HUES6 (cell line): ENCODE measurements around the gene RRM2.
"Not testable (repeated sequence)": the region's sequence is repeated elsewhere in the genome, so short reads cannot be mapped to it uniquely, and the experiment has no call there.

Experiments
- H3K27ac ChIP-seq: 2 replicates; pipeline ENCODE4 v1.7.0; 2013; ENCODE audit warnings: low read depth, mild to moderate bottlenecking, low read length, inconsistent platforms
- H3K27me3 ChIP-seq: 2 replicates; pipeline ENCODE4 v1.6.1; 2013; ENCODE audit warnings: low read length; ENCODE audit not compliant: control insufficient read depth, insufficient read depth
- H3K36me3 ChIP-seq: 2 replicates; pipeline ENCODE4 v1.6.1; 2013; ENCODE audit warnings: low read length; ENCODE audit not compliant: control insufficient read depth, insufficient read depth
- H3K4me1 ChIP-seq: 2 replicates; pipeline ENCODE4 v1.6.1; 2013; ENCODE audit warnings: low read length; ENCODE audit not compliant: control insufficient read depth, insufficient read depth
- H3K4me3 ChIP-seq: 2 replicates; pipeline ENCODE4 v1.5.1; 2013; ENCODE audit warnings: low read depth, low read length
- H3K9ac ChIP-seq: one replicate; pipeline ENCODE4 v1.6.1; 2013; ENCODE audit warnings: mild to moderate bottlenecking, low read length
- H3K9me3 ChIP-seq: 2 replicates; pipeline ENCODE4 v1.6.1; 2013; ENCODE audit warnings: low read depth, low read length; ENCODE audit not compliant: control insufficient read depth, insufficient read depth

RRM2 gene

GRCh38 chr2:10145519-10146357, 23.2 kb downstream of the RRM2 start:
- Histone ChIP-seq H3K4me1 (no peaks in the 10 kb centered on the region), H3K9me3 (no peaks in the 10 kb centered on the region), H3K4me3 (no peak overlapping the region), H3K36me3 (peaks cover 47% of the 10 kb centered on the region), H3K9ac (no peak overlapping the region), H3K27me3 (no peaks in the 10 kb centered on the region), H3K27ac (no peak overlapping the region)

GRCh38 chr2:10146366-10147005, 23.9 kb downstream of the RRM2 start:
- H3K27me3 ChIP-seq = no peaks in the 10 kb centered on the region
- H3K9me3 ChIP-seq = no peaks in the 10 kb centered on the region
- peaks cover 48% of the 10 kb centered on the region for H3K36me3 ChIP-seq
- H3K27ac ChIP-seq = no peak overlapping the region
- H3K9ac ChIP-seq = no peak overlapping the region
- no peak overlapping the region for H3K4me3 ChIP-seq
- H3K4me1 ChIP-seq = no peaks in the 10 kb centered on the region

- not testable (repeated sequence) for H3K4me1 ChIP-seq, H3K9me3 ChIP-seq, H3K27me3 ChIP-seq, H3K9ac ChIP-seq, H3K27ac ChIP-seq, H3K4me3 ChIP-seq
- H3K36me3 ChIP-seq = peaks cover 47% of the 10 kb centered on the region
Observed at GRCh38 chr2:10147050-10147660, 24.6 kb downstream of the RRM2 start.

GRCh38 chr2:10148268-10148667, 25.7 kb downstream of the RRM2 start:
- H3K9me3 ChIP-seq = no peaks in the 10 kb centered on the region
- no peak overlapping the region for H3K27ac ChIP-seq
- H3K27me3 ChIP-seq = no peaks in the 10 kb centered on the region
- H3K9ac ChIP-seq = no peak overlapping the region
- no peaks in the 10 kb centered on the region for H3K4me1 ChIP-seq
- no peak overlapping the region for H3K4me3 ChIP-seq
- peaks cover 40% of the 10 kb centered on the region for H3K36me3 ChIP-seq

- H3K4me3 ChIP-seq = no peak overlapping the region
- H3K4me1 ChIP-seq = no peaks in the 10 kb centered on the region
- H3K9me3 ChIP-seq = no peaks in the 10 kb centered on the region
- H3K27me3 ChIP-seq = no peaks in the 10 kb centered on the region
- no peak overlapping the region for H3K9ac ChIP-seq
- no peak overlapping the region for H3K27ac ChIP-seq
- peaks cover 35% of the 10 kb centered on the region for H3K36me3 ChIP-seq
Observed at GRCh38 chr2:10149635-10150034, 27.1 kb downstream of the RRM2 start.

GRCh38 chr2:10150436-10150835, 27.9 kb downstream of the RRM2 start:
- Histone ChIP-seq H3K27ac (no peak overlapping the region), H3K4me3 (no peak overlapping the region), H3K9me3 (no peaks in the 10 kb centered on the region), H3K9ac (no peak overlapping the region), H3K36me3 (peaks cover 32% of the 10 kb centered on the region), H3K27me3 (no peaks in the 10 kb centered on the region), H3K4me1 (no peaks in the 10 kb centered on the region)

GRCh38 chr2:10151462-10151861, 28.9 kb downstream of the RRM2 start:
- H3K9ac ChIP-seq = no peak overlapping the region
- no peak overlapping the region for H3K27ac ChIP-seq
- no peaks in the 10 kb centered on the region for H3K27me3 ChIP-seq
- H3K9me3 ChIP-seq = no peaks in the 10 kb centered on the region
- no peak overlapping the region for H3K4me3 ChIP-seq
- no peaks in the 10 kb centered on the region for H3K4me1 ChIP-seq
- peaks cover 31% of the 10 kb centered on the region for H3K36me3 ChIP-seq

GRCh38 chr2:10157293-10157692, 34.8 kb downstream of the RRM2 start:
- Histone ChIP-seq H3K4me3 (no peak overlapping the region), H3K4me1 (no peaks in the 10 kb centered on the region; the same call in 1 of the 2 replicates), H3K9ac (no peak overlapping the region), H3K36me3 (peaks cover 24% of the 10 kb centered on the region; the same call in 1 of the 2 replicates), H3K27ac (no peak overlapping the region), H3K9me3 (no peaks in the 10 kb centered on the region), H3K27me3 (no peaks in the 10 kb centered on the region)

GRCh38 chr2:10158681-10159080, 36.1 kb downstream of the RRM2 start:
- no peak overlapping the region for H3K4me3 ChIP-seq
- H3K4me1 ChIP-seq = no peaks in the 10 kb centered on the region; the same call in 1 of the 2 replicates
- H3K27me3 ChIP-seq = no peaks in the 10 kb centered on the region
- no peaks in the 10 kb centered on the region for H3K9me3 ChIP-seq
- H3K27ac ChIP-seq = no peak overlapping the region
- H3K36me3 ChIP-seq = peaks cover 21% of the 10 kb centered on the region; the same call in 1 of the 2 replicates
- H3K9ac ChIP-seq = no peak overlapping the region

- H3K27ac ChIP-seq = no peak overlapping the region
- no peaks in the 10 kb centered on the region for H3K27me3 ChIP-seq
- H3K9ac ChIP-seq = no peak overlapping the region
- peaks cover 17% of the 10 kb centered on the region; the same call in 1 of the 2 replicates for H3K36me3 ChIP-seq
- no peaks in the 10 kb centered on the region for H3K9me3 ChIP-seq
- H3K4me1 ChIP-seq = no peaks in the 10 kb centered on the region; the same call in 1 of the 2 replicates
- no peak overlapping the region for H3K4me3 ChIP-seq
Observed at GRCh38 chr2:10159086-10159485, 36.5 kb downstream of the RRM2 start.

- no peak overlapping the region for H3K27ac ChIP-seq
- no peaks in the 10 kb centered on the region for H3K27me3 ChIP-seq
- H3K36me3 ChIP-seq = peaks cover 17% of the 10 kb centered on the region; the same call in 1 of the 2 replicates
- no peaks in the 10 kb centered on the region; the same call in 1 of the 2 replicates for H3K4me1 ChIP-seq
- no peak overlapping the region for H3K9ac ChIP-seq
- H3K9me3 ChIP-seq = no peaks in the 10 kb centered on the region
- H3K4me3 ChIP-seq = no peak overlapping the region
Observed at GRCh38 chr2:10159581-10160131, 37.1 kb downstream of the RRM2 start.
